NCI-H345 treated with DMSO at 0.1 percent for 48 hours (cell line): ENCODE data around the gene SRRM3.
A peak's percentile ranks its signal among the peaks of the same experiment; 100 is the strongest.
"Not testable (repeated sequence)": the region's sequence is repeated elsewhere in the genome, so short reads cannot be mapped to it uniquely, and the experiment has no call there.

Experiments used
- DNase-seq: peaks from one replicate; lab custom pipeline; 2025; ENCODE audit not compliant: unreplicated experiment; lab: John Stamatoyannopoulos, UW

The SRRM3 gene

DNA sequence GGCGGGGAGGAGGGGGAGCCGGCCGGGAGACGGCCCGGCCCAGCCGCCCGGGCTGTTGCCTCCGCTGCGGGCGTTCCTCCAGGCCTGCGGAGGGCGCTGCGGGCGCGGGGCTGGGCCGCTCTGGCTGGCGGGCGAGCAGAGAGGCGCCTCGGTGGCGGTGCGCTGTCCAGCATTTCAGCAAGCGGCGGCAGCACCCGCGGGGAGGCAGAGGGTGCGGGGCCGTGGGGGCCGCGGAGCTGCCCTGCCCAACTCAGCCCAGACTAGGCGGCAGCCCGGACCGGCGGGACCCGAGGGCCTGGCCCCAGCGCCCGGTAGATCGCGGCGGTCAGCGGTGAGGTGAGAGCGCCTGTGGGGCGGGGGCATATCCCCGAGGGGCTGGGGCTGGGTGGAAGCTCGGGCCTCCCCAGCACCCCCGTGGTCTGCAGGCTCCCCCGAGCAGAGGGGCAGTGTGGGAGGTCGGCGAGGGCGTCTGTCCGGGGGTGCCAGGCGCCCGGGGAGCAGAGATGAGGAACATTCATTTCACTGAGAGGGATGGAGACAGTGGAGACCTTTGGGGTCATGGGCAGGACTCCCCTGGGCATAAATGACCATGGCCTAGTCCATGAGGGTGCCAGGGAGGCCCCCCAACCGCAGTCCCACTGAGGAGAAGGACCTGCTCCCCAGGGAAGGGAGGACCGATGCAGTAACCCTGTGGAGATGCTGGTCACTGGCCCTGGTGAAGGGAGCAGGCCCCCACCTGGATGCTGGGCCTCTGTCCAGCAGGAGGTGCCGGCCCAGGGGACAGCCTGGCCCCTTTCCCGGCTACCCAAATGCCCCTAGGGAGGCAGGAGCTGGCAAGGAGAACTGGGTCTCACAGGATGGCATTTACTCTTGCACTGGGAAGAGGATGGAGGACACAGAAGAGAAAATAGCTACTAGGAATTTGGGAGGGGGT lies at the start of gene SRRM3:
TSS of gene SRRM3 (plus strand) at position 165 of the 934 bp plus-strand sequence. CDS start 33,171 bp downstream, outside the sequence.
- DNase-seq = peak; percentile 51

DNA sequence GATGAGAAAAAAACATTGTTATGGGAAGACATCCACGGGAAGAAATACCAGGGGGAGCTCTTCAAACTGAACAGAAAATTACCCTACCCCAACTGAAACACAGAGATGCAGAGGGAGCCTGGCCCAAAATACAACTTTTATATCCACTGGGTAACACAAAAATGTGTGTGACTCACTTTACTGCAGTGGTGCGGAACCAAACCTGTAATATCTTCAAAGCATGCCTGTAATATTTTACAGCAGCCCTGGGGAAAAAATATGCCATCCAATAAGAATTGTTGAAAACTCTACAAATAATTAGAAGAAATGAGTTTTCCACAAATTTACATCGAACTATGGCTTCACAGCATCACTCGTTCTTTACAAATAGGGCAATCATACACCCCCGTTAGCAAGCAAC lies 49.8 kb upstream of the SRRM3 start:
- DNase-seq = no peak

GRCh38 chr7:76153571-76154230 lies 48.0 kb upstream of the SRRM3 start:
- not testable (repeated sequence) for DNase-seq

- no peak for DNase-seq
These were observed 45.8 kb upstream of the SRRM3 start for GRCh38 chr7:76155938-76156337.

DNA sequence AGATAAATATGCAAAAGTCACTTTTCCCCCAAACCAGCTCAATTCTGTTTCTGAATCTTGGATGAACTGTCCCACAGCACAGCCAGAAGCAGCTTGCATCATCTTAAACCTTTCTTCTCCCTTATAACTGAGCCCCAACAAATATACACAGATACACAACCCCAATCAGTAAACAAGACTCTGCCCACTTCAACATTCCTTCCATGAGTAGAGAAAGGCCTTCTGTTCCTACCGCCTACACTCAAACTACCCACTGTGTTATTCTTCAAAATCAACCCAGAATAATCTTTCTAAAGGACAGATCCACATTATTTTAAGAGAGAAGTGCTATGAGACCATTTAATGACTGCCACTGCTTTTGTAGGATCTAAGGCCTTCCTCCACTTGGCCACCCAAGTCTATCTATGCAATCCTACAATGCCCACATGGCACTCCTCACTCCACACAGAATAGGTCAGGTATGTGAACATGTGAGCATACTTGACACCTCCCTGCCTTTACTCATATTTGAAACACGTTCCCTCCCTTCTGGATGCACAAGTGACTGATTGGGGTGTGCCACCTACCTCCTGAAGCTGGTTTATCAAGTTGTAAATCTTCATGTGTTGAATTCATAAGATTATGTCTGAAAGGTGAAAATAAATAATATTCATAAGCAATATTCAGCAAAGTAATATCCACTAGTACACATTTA lies 44.6 kb upstream of the SRRM3 start:
- not testable (repeated sequence) for DNase-seq

DNA sequence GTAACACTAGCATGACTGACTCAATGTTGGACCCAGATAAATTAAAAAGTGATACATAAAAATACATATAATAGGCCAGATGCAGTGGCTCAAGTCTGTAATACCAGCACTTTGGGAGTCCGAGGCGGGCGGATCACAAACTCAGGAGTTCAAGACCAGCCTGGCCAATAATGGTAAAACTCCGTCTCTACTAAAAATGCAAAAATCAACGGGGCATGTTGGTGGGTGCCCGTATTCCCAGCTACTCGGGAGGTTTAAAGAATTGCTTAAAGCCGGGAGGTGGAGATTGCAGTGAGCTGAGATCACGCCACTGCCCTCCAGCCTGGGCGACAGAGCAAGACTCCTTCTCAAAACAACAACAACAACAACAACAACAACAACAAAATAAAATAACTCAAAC lies 43.3 kb upstream of the SRRM3 start:
- DNase-seq = not testable (repeated sequence)

DNA sequence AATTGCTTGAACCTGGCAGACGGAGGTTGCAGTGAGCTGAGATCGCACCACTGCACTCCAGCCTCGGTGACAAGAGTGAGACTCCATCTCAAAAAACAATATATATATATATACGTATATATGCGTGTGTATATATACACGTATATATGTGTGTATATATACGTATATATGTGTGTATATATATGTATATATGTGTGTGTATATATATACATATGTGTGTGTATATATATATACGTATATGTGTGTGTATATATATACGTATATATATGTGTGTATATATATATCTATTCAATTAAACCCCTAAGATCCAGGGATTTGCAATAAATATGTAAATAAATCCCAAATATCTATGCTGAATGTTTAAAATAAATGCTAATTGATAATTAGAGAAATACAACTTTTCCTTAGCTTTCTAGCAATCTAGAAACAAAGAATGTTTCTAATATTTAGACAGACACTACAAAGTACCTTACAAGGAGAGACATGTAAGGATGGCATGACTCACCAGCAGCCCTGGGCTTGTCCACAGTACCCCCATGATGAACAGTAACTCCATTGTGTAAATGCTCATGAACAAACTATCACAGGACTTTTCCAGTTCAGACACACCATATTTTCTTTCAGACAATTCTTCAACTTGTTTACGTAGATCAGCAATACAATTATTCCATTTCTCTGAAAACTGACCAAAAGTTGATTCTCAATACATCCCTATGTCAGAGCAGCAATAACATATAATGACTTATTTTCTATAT lies 39.1 kb upstream of the SRRM3 start:
- DNase-seq = not testable (repeated sequence)

DNA sequence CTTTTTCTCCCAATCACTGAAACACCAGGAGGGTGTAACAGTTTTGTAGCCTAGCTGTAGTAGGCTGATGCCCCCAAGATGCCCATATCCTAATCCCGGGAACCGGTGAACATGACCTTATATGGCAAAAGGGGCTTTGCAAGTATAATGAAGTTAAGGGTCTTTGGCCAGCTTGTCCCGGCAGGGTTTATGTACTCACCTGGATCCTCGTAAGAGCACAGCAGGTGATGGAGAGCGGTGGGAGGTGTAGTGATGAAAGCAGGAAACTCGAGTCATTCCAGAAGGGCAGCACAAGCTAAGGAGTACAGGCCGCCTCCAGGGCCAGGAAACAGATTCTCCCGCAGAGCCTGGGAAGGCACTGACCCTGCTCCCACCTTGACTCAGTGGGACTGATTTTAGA lies 37.9 kb upstream of the SRRM3 start:
- peak; percentile 80 for DNase-seq

DNA sequence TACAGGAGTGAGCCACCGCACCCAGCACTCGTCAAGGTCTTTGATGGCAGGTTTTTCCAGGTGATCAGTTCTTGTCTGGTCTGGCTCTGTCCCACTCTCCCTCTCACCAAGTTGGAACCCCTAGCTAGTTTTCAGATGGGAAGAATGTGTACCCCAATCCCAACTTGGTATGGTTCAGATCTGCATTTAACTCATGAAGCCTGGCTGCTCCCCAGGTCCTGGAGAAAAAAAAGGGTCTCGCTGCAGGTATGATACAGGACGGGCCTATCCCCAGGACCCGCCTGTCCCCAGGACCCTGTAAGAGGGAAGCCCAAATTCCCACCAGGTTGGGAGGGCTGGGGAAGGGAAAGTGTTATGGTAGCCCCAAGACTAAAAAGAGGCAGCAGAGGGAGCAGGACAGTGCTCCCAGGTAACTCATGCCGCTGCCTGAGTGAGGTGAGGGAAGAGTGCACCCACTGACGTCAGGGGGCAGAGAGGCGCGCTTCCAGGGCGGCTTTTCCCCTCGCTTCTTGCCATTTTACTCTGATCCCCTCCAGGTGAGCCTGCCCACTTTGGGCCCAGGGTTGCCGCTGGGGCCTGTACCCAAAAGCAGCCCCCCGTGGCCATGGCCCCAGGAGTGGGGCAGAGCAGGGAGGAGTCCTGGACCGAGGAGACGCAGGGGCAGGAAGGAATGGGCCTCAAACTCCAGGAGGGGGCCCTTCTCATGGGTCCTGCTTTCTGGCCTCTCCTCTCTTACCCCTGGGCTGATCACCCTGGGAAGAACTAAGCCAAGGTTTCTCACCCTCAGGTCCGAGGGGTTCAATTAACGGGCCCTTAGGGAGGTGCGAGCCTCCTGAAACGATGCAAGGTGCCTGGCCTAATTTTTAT lies 36.4 kb upstream of the SRRM3 start:
- no peak for DNase-seq

DNA sequence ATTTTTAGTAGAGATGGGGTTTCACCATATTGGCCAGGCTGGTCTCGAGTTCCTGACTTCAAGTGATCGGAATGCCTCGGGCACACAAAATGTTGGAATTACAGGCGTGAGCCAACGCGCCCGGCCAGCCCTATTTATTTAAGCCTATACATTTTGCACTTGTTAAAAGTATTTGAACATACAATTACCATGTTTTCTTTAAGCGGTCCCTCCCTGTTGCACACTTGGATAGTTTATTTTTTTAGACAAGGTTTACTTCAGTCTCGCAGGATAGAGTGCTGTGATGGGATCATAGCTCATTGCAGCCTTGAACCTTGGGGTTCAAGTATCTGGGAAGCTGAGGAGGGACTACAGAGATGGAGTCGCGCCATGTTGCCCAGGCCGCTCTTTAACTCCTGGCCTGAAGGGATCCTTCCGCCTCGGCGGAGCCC lies 35.7 kb upstream of the SRRM3 start:
- DNase-seq = no peak

DNA sequence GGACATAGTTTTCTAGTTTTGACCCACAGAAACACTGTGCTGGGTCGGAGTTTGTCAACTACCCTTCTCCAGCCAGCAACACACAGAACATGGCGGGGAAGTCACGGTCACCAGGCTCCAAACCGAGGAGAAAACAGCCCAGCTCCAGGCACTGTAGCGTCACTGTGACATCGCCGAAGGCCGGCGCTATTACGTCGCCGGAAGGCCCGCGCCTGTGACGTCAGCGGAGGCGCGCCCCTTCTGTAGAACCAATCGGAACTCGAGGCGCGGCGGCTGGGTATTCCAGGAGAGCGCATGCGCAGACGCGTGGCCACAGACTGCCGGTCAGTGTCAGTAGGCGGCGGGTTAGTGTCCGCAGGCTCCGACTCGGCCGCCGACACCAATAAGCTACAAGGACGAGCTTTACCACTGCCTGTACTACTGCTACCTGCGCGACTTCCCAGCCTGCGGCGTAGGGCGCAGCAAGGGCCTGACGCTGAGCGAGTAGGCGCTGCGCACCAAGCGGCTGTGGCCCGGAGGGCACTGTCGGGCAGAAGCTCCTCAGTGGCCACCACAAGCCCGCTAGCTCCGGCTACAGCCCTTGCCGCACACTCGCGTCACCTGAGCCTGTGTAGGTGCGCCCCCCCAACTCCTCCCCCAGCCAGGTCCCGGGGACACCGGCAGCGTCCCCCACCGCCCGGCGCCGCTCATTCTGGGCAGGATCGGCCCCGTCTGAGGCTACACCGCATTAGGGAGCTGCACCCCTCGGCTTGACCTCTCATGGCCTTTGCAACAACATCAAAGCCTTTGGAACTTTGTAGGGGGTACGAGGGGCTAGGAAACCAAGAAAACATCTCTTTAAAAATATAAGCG lies 35.1 kb upstream of the SRRM3 start:
- DNase-seq = peak; percentile 91

DNA sequence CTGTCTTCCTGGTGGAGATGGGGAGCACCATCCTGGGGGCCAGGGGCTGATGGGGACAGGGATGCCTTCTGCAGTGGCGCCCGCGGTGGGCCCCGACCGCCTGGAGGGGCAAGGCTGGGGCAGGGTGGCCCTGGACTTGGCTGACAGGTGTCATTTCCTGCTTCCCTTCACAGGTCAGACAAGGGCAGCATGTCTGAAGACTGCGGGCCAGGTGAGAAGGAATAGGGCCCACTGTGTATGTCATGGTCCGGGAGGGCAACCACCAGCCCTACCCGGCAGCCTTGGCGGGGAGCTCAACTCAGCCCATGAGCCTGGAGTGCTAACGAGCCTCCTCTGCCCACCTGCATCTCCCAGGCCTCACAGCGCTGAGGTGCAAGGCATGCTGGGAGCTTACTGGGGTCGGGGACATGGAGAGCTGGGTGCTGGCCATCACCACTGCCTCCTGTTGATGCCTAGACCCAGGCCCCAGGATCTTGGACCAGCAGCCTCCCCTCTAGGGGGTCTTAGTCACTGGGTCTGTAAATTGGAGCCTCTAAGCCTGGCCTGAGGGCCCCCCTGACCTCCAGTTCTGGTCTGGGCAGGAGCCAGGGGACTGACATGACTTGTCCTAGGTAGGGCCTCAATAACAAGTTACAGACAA lies 28.0 kb upstream of the SRRM3 start:
- no peak for DNase-seq

- DNase-seq = not testable (repeated sequence)
These were observed 24.7 kb upstream of the SRRM3 start for GRCh38 chr7:76176951-76177350.

- no peak for DNase-seq
These were observed 22.0 kb upstream of the SRRM3 start for GRCh38 chr7:76179686-76180085.

GRCh38 chr7:76182225-76182960 lies 19.3 kb upstream of the SRRM3 start:
- DNase-seq = no peak

DNA sequence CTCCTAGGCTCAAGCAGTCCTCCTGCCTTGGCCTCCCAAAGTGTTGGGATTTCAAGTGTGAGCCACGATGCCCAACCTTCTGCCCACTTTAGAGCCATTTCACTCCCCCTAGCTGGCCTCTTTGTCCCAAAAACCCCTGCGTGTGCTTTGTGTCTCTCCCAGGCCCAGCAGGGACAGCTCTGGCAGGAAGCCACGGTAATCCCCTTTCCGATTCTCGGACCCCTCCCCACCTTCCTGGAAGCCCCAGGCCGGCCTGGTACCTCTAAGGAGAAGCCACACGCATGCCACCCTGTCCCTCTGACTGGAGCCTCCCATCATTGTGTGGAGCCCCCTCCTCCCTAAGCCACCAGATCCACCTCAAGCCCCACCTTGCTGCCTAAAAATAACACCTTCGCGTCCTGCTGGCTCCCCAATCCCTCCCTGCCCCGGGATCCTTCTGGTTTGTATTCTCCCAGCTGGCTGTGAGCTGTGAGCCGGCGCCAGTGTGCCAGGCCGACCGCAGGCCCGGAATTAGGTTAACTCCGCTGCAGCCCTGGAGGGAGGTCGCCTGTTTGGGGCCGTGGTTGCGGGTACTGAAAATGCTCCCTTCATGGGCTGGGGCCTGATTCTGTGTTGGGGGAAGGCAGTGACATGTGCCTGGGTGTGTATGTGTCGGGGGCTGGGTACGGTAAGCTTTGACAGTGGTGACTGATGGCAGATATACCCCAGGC lies 16.4 kb upstream of the SRRM3 start:
- no peak for DNase-seq

DNA sequence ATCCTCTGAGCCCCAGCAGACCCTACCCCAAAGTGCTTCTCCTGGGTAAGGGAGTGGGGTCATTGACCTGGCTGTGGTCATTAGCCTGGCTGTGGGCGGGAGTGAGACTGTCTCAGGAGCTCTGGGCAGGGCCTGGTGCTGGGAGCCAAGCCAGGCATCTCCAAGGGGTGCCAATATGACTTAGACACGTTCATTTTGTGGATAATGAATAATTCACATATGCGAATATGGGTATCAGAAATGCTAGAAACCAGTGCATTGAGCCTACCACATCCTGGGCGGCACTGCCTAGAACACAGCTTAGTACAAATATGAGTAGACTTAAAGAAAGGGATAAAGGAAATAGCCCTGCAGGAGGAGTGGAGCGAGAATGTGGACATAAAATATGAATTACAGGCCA lies 14.4 kb upstream of the SRRM3 start:
- no peak for DNase-seq
